ENCODE data around the gene ADH1B. TPM values are rescaled to one million over a fixed set of nuclear protein-coding genes. Genes with fewer than 3 reads are reported as not detected.

Gene ADH1B
- total RNA-seq, 1 experiment from 2014 or later: 0.98 TPM

DNA sequence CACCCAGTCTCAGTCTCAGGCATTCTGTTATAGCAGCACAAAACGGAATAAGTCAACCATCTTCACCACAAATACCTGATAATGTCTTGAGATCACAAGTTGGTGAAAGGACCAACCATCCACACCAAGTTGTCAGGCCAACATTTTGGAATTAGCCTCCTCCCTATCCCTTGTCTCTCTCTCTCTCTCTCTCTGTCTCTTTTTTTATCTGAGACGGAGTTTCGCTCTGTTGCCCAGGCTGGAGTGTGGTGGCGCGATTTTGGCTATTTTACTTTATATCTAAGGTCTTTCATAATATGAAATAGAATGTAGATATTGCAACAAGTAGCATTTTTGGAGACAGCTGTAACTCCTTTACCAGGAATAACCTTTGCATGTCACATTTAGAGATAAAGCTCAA, 46.2 kb downstream of the ADH1B start:
- Histone ChIP-seq H3K4me3 (ENCODE audit: low read depth in 2 of 2, low read length in 2 of 2) (no peak overlapping the region), H3K27ac (ENCODE audit: low read length) (no peak overlapping the region), H3K27me3 (ENCODE audit: control insufficient read depth, insufficient read depth, low read length) (no peaks in the 10 kb centered on the region), H3K9me3 (ENCODE audit: control insufficient read depth, insufficient read depth, low read depth, low read length) (no peaks in the 10 kb centered on the region), H3K36me3 (ENCODE audit: control insufficient read depth, insufficient read depth, low read length) (no peaks in the 10 kb centered on the region), H3K4me1 (ENCODE audit: control insufficient read depth, insufficient read depth, low read length) (no peaks in the 10 kb centered on the region)
- TF ChIP-seq POLR2AphosphoS5 (IDR thresholded peaks at IDR 0.05; ENCODE audit: low read depth, low read length) (no peak), REST (IDR thresholded peaks at IDR 0.05; ENCODE audit: insufficient read depth in 1 of 2, low read depth in 2 of 2, low read length in 1 of 2) (no peak), SIN3A (IDR thresholded peaks at IDR 0.05; ENCODE audit: borderline replicate concordance, insufficient read depth, low read depth, low read length) (no peak), TCF7L2 (IDR thresholded peaks at IDR 0.05; ENCODE audit: low read depth, low read length) (no peak)
- TF ChIP-seq, protein P1, sequence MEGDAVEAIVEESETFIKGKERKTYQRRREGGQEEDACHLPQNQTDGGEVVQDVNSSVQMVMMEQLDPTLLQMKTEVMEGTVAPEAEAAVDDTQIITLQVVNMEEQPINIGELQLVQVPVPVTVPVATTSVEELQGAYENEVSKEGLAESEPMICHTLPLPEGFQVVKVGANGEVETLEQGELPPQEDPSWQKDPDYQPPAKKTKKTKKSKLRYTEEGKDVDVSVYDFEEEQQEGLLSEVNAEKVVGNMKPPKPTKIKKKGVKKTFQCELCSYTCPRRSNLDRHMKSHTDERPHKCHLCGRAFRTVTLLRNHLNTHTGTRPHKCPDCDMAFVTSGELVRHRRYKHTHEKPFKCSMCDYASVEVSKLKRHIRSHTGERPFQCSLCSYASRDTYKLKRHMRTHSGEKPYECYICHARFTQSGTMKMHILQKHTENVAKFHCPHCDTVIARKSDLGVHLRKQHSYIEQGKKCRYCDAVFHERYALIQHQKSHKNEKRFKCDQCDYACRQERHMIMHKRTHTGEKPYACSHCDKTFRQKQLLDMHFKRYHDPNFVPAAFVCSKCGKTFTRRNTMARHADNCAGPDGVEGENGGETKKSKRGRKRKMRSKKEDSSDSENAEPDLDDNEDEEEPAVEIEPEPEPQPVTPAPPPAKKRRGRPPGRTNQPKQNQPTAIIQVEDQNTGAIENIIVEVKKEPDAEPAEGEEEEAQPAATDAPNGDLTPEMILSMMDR (IDR thresholded peaks at IDR 0.05): no peak
- intact Hi-C loops (cut with micrococcal nuclease; ENCODE audit: unreplicated experiment): no loop called here
- no TSS peak for BruUV-seq (replicated peaks)
- DNase-seq (ENCODE audit: low read depth, low spot score) (no peak), ATAC-seq (no peak)
- ChIA-PET POLR2A (no interaction called here), CTCF (no interaction called here)
- in situ Hi-C loops (cut with HindIII; ENCODE audit: low pct_unique_long_range_greater_than_20kb, low sequenced_read_pairs): no loop called here

GRCh38 chr4:99273704-99274103, 47.5 kb downstream of the ADH1B start:
- no peaks in the 10 kb centered on the region for H3K36me3 ChIP-seq (ENCODE audit: control insufficient read depth, insufficient read depth, low read length)
- ChIA-PET POLR2A (no interaction called here), CTCF (no interaction called here)
- no TSS peak for BruUV-seq (replicated peaks)
- in situ Hi-C loops (cut with HindIII; ENCODE audit: low pct_unique_long_range_greater_than_20kb, low sequenced_read_pairs) (no loop called here), intact Hi-C loops (cut with micrococcal nuclease; ENCODE audit: unreplicated experiment) (no loop called here)
- no peak for TF ChIP-seq POLR2AphosphoS5 (IDR thresholded peaks at IDR 0.05; ENCODE audit: low read depth, low read length)
- no peak for TF ChIP-seq SIN3A (IDR thresholded peaks at IDR 0.05; ENCODE audit: borderline replicate concordance, insufficient read depth, low read depth, low read length)
- TF ChIP-seq TCF7L2 (IDR thresholded peaks at IDR 0.05; ENCODE audit: low read depth, low read length): no peak
- TF ChIP-seq, protein P1 (IDR thresholded peaks at IDR 0.05): no peak
- TF ChIP-seq REST (IDR thresholded peaks at IDR 0.05; ENCODE audit: insufficient read depth in 1 of 2, low read depth in 2 of 2, low read length in 1 of 2): no peak
- no peak for ATAC-seq
- H3K27me3 ChIP-seq (ENCODE audit: control insufficient read depth, insufficient read depth, low read length): no peaks in the 10 kb centered on the region
- no peaks in the 10 kb centered on the region for H3K9me3 ChIP-seq (ENCODE audit: control insufficient read depth, insufficient read depth, low read depth, low read length)
- no peak for DNase-seq (ENCODE audit: low read depth, low spot score)
- no peak overlapping the region for H3K4me3 ChIP-seq (ENCODE audit: low read depth in 2 of 2, low read length in 2 of 2)
- no peaks in the 10 kb centered on the region for H3K4me1 ChIP-seq (ENCODE audit: control insufficient read depth, insufficient read depth, low read length)
- no peak overlapping the region for H3K27ac ChIP-seq (ENCODE audit: low read length)

Measured in Panc1 (cell line).